Retinal pigment epithelial cell (primary cell): ENCODE measurements around the gene SCYGR7.
"Not testable (repeated sequence)": the region's sequence is repeated elsewhere in the genome, so short reads cannot be mapped to it uniquely, and the experiment has no call there.

Experiments used
- DNase-seq: peaks from one replicate; pipeline ENCODE4 v3.0.0-alpha.2; 2010; ENCODE audit warnings: low read depth
- H3K4me3 ChIP-seq: 2 replicates; pipeline ENCODE4 v1.5.1; 2011; ENCODE audit warnings: mild to moderate bottlenecking, low read length, control low read depth, moderate library complexity
- CTCF ChIP-seq: conservative IDR thresholded peaks from 2 replicates; pipeline ENCODE4 v1.5.1; 2011; ENCODE audit warnings: low read depth, low read length, control low read depth, inconsistent platforms

The SCYGR7 gene

GRCh38 chr2:227720680-227721079 lies 7.5 kb upstream of the SCYGR7 start:
- TF ChIP-seq CTCF = no peak
- no peak overlapping the region for H3K4me3 ChIP-seq
- DNase-seq = no peak

GRCh38 chr2:227722821-227723220 lies 5.3 kb upstream of the SCYGR7 start:
- H3K4me3 ChIP-seq, DNase-seq: not testable (repeated sequence)

GRCh38 chr2:227724394-227725039 lies 3.6 kb upstream of the SCYGR7 start, which contains the start of gene SCYGR6:
Gene SCYGR6, minus strand, starts transcription at chr2:227724757. Its CDS starts 0 bp downstream, at chr2:227724757.
- H3K4me3 ChIP-seq = no peak within 1 kb of the TSS
- DNase-seq = no peak
- TF ChIP-seq CTCF = no peak

GRCh38 chr2:227739351-227739750 lies 11.2 kb downstream of the SCYGR7 start:
- H3K4me3 ChIP-seq = no peak overlapping the region
- no peak for DNase-seq
- no peak for TF ChIP-seq CTCF

GRCh38 chr2:227740705-227741104 lies 12.6 kb downstream of the SCYGR7 start:
- not testable (repeated sequence) for DNase-seq, H3K4me3 ChIP-seq
- peak; percentile 23 for TF ChIP-seq CTCF

GRCh38 chr2:227745594-227745993 lies 17.5 kb downstream of the SCYGR7 start, which contains the start of gene SCYGR8:
Gene SCYGR8, plus strand, starts transcription at chr2:227745894. Its CDS starts 0 bp downstream, at chr2:227745894.
- no peak for TF ChIP-seq CTCF
- DNase-seq = no peak
- H3K4me3 ChIP-seq = no peak within 1 kb of the TSS

GRCh38 chr2:227748079-227748478 lies 19.9 kb downstream of the SCYGR7 start:
- no peak overlapping the region for H3K4me3 ChIP-seq
- no peak for DNase-seq
- peak; percentile 63 for TF ChIP-seq CTCF

GRCh38 chr2:227756261-227756660 lies 28.1 kb downstream of the SCYGR7 start:
- not testable (repeated sequence) for H3K4me3 ChIP-seq, DNase-seq
